22Rv1 (cell line): ENCODE results near the gene RASD1.

Source experiments
- H3K27ac ChIP-seq: fragments of 450-650 bp; 2 replicates; pipeline ENCODE4 v1.5.1; 2017
- ZFX ChIP-seq: fragments of 450-650 bp; IDR thresholded peaks from 2 replicates; pipeline ENCODE4 v1.6.1; 2017; ENCODE audit warnings: antibody characterized with exemption, borderline replicate concordance
- TF ChIP-seq, protein P1 (sequence below): fragments of 450-650 bp; IDR thresholded peaks from 2 replicates; pipeline ENCODE4 v1.5.1; 2017; ENCODE audit warnings: mild to moderate bottlenecking

The RASD1 gene

GRCh38 chr17:17508019-17508535, 11.9 kb upstream of the RASD1 start:
- TF ChIP-seq ZFX = no peak
- TF ChIP-seq, protein P1, sequence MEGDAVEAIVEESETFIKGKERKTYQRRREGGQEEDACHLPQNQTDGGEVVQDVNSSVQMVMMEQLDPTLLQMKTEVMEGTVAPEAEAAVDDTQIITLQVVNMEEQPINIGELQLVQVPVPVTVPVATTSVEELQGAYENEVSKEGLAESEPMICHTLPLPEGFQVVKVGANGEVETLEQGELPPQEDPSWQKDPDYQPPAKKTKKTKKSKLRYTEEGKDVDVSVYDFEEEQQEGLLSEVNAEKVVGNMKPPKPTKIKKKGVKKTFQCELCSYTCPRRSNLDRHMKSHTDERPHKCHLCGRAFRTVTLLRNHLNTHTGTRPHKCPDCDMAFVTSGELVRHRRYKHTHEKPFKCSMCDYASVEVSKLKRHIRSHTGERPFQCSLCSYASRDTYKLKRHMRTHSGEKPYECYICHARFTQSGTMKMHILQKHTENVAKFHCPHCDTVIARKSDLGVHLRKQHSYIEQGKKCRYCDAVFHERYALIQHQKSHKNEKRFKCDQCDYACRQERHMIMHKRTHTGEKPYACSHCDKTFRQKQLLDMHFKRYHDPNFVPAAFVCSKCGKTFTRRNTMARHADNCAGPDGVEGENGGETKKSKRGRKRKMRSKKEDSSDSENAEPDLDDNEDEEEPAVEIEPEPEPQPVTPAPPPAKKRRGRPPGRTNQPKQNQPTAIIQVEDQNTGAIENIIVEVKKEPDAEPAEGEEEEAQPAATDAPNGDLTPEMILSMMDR = no peak
- no peak overlapping the region for H3K27ac ChIP-seq

DNA sequence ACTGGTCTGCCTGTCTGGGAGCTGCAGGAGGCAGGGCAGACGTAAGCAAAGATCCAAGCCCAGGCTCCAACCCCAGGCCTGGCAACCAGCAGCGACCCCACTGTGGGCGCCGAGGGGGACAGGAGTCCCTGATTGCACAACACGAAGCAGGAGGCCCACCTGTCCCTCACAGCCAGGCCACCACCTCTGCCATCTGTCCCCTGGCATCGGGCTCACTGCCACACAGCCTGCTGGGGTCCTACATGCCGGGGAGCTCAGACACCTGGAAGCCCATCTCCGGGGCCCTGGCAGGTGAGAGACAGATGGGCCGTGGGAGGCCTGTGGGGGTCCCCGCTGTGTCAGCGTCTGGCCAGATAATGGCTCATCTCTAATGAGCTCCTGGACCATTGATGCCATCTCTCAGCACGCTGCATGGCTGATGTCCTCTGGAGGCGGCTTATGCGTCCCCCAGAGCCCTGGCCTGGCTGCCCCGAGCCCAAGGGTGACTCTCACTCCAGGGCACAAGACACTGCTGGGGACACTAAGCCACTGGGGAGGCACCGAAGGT, 11.3 kb upstream of the RASD1 start:
- TF ChIP-seq ZFX = no peak
- TF ChIP-seq, protein P1 = no peak

DNA sequence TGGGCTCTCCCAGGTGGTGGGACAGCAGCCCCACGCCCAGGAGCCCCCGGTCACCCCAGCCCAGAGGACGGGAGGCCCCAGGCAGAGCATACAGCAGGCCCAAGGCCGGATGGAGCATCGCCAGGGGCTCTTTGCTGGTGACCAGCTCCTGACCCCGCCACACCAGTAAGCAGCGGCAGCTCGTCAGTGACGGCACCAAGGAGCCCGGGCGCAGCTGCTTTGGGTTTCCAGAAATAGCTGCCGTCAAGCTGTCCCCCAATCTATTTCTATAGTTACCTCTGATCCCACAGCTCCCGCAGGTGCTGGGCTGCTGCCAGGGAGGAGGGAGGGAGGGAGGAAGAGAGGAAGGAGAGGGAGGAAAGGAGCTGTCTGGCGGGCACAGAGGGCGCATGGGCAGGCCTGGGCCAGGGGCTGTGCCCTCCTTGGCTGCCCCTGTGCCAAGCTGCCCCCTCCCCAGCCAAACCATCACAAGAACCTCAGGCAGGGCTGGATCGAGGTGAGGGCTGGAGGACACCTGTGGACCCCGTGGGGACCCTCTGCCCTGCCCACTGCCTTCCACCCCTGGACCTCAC, 10.8 kb upstream of the RASD1 start:
- no peak for TF ChIP-seq ZFX
- TF ChIP-seq, protein P1 = no peak

More for the DNA sequence above, 11.3 kb upstream of the RASD1 start:
- H3K27ac ChIP-seq = no peak overlapping the region

DNA sequence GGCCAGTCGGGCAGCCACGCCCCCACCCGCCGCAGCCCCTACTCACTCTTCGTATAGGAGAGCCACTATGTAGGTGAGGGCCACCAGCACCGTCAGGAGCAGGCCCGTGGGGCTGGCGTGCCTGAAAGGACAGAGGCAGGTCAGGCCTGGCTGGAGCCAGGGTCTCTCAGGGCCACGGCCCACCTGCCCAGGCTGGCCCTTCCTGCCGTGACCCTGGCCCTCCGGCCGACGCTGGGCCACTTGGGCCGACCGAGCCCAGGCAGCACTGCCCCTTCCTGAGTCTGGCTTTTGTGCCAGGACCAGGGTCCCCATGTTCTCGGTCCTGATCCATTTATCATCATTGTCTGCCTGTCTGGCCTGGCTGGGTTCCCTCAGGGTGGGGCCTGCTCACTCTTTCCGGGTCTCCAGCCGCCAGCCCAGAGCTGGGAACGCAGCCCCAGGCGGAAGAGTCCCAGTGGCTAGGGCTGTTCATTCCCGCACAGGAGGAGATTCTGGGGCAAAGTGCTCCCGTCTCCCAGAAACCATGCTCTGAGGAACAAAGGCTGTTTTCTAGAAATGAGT, 10.1 kb upstream of the RASD1 start:
- H3K27ac ChIP-seq = no peak overlapping the region
- TF ChIP-seq, protein P1 = no peak
- no peak for TF ChIP-seq ZFX

More for the DNA sequence above, 10.8 kb upstream of the RASD1 start:
- H3K27ac ChIP-seq = no peak overlapping the region

GRCh38 chr17:17505610-17506171, 9.5 kb upstream of the RASD1 start:
- TF ChIP-seq, protein P1 = no peak
- no peak for TF ChIP-seq ZFX
- H3K27ac ChIP-seq = no peak overlapping the region

- H3K27ac ChIP-seq = no peak overlapping the region
- TF ChIP-seq, protein P1 = no peak
- TF ChIP-seq ZFX = no peak
These were observed 9.0 kb upstream of the RASD1 start for GRCh38 chr17:17505151-17505550.
